ENCODE results near the gene LOXHD1.

Gene LOXHD1

GRCh38 chr18:46541626-46542189 lies 115.3 kb downstream of the LOXHD1 start:
- no peaks in the 10 kb centered on the region for H3K4me1 ChIP-seq (ENCODE audit: control insufficient read depth, insufficient read depth, low read length)
- no peaks in the 10 kb centered on the region for H3K27me3 ChIP-seq (ENCODE audit: control insufficient read depth, insufficient read depth, low read length)
- H3K27ac ChIP-seq (ENCODE audit: low read depth, low read length): no peak overlapping the region
- H3K9me3 ChIP-seq (ENCODE audit: control insufficient read depth, insufficient read depth, low read depth, low read length): no peaks in the 10 kb centered on the region
- no peaks in the 10 kb centered on the region for H3K36me3 ChIP-seq (ENCODE audit: control insufficient read depth, insufficient read depth, low read length)
- H3K9ac ChIP-seq (ENCODE audit: low read length): no peak overlapping the region
- no peak overlapping the region for H3K4me3 ChIP-seq (ENCODE audit: low read depth, low read length)

GRCh38 chr18:46538376-46538775 lies 118.6 kb downstream of the LOXHD1 start:
- H3K36me3 ChIP-seq (ENCODE audit: control insufficient read depth, insufficient read depth, low read length): no peaks in the 10 kb centered on the region
- no peaks in the 10 kb centered on the region for H3K9me3 ChIP-seq (ENCODE audit: control insufficient read depth, insufficient read depth, low read depth, low read length)
- no peaks in the 10 kb centered on the region for H3K27me3 ChIP-seq (ENCODE audit: control insufficient read depth, insufficient read depth, low read length)
- H3K27ac ChIP-seq (ENCODE audit: low read depth, low read length): no peak overlapping the region
- no peak overlapping the region for H3K4me3 ChIP-seq (ENCODE audit: low read depth, low read length)
- no peaks in the 10 kb centered on the region for H3K4me1 ChIP-seq (ENCODE audit: control insufficient read depth, insufficient read depth, low read length)
- H3K9ac ChIP-seq (ENCODE audit: low read length): no peak overlapping the region

GRCh38 chr18:46536215-46536874 lies 120.7 kb downstream of the LOXHD1 start:
- no peaks in the 10 kb centered on the region for H3K4me1 ChIP-seq (ENCODE audit: control insufficient read depth, insufficient read depth, low read length)
- no peak overlapping the region for H3K27ac ChIP-seq (ENCODE audit: low read depth, low read length)
- H3K36me3 ChIP-seq (ENCODE audit: control insufficient read depth, insufficient read depth, low read length): no peaks in the 10 kb centered on the region
- no peaks in the 10 kb centered on the region for H3K9me3 ChIP-seq (ENCODE audit: control insufficient read depth, insufficient read depth, low read depth, low read length)
- no peak overlapping the region for H3K4me3 ChIP-seq (ENCODE audit: low read depth, low read length)
- H3K27me3 ChIP-seq (ENCODE audit: control insufficient read depth, insufficient read depth, low read length): no peaks in the 10 kb centered on the region
- no peak overlapping the region for H3K9ac ChIP-seq (ENCODE audit: low read length)

DNA sequence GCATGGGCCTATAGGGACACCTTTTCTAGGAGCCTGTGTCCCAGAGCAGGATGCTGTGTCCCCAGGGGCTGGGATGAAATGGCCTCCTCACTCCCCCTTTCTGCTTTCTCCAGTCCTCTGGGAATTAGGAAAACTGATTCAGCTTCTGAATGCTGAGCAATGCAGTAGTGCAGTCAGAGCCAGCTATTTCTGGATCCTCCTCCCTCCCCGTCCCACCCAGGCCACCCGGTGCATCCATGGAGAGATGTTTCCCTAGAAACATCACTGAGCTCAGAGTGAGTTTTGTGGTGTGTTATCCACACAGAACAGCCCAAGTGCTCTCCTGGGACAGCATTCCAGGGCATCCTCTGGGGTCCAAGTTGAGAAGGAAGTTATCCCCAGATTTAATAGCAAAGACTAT lies 125.5 kb downstream of the LOXHD1 start:
- Histone ChIP-seq H3K9ac (ENCODE audit: low read length) (no peak overlapping the region), H3K9me3 (ENCODE audit: control insufficient read depth, insufficient read depth, low read depth, low read length) (no peaks in the 10 kb centered on the region), H3K27ac (ENCODE audit: low read depth, low read length) (no peak overlapping the region), H3K36me3 (ENCODE audit: control insufficient read depth, insufficient read depth, low read length) (no peaks in the 10 kb centered on the region), H3K4me3 (ENCODE audit: low read depth, low read length) (no peak overlapping the region), H3K27me3 (ENCODE audit: control insufficient read depth, insufficient read depth, low read length) (no peaks in the 10 kb centered on the region), H3K4me1 (ENCODE audit: control insufficient read depth, insufficient read depth, low read length) (no peaks in the 10 kb centered on the region)

DNA sequence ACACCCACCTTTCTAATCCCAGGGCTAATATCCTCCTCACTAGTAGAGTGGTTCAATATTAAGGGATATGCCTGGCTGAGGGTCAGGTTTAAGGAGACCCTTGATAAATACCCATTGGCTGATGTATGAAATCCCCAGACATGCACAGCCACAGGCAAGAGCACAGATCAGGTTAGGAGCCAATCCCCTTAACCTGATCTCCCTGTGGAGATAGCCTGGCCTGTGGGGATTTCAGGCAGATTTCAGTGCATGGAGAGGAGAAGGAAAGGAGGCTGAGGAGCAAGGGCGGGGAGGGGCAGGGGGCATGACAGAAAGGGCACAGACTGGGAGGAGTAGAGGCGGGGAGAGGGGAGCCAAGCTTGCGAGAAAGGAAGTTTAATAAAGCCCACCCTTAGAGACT lies 129.0 kb downstream of the LOXHD1 start:
- Histone ChIP-seq H3K9ac (ENCODE audit: low read length) (no peak overlapping the region), H3K9me3 (ENCODE audit: control insufficient read depth, insufficient read depth, low read depth, low read length) (no peaks in the 10 kb centered on the region), H3K4me1 (ENCODE audit: control insufficient read depth, insufficient read depth, low read length) (no peaks in the 10 kb centered on the region), H3K27me3 (ENCODE audit: control insufficient read depth, insufficient read depth, low read length) (no peaks in the 10 kb centered on the region), H3K4me3 (ENCODE audit: low read depth, low read length) (no peak overlapping the region), H3K36me3 (ENCODE audit: control insufficient read depth, insufficient read depth, low read length) (no peaks in the 10 kb centered on the region), H3K27ac (ENCODE audit: low read depth, low read length) (no peak overlapping the region)

DNA sequence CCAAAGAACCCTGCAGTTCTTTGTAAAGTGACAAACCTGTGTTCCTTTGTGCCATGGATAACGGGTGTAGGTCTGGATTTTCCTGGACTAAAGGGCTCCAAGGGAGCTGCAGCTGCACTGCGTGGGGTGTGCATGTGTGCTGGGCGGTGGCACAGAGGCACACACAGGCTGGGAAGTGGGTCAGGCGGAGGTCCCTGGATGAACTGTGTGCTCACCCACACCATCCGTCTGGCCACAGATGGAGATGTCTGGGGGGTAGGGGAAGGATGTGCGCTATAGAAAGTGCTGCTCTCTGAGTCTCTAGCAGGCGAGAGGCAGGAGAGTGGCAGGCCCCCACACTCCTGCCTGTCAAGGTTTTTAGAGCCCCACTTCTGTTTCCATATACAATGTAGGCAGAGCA lies 137.2 kb downstream of the LOXHD1 start:
- no peaks in the 10 kb centered on the region for H3K9me3 ChIP-seq (ENCODE audit: control insufficient read depth, insufficient read depth, low read depth, low read length)
- no peak overlapping the region for H3K4me3 ChIP-seq (ENCODE audit: low read depth, low read length)
- no peaks in the 10 kb centered on the region for H3K4me1 ChIP-seq (ENCODE audit: control insufficient read depth, insufficient read depth, low read length)
- no peak overlapping the region for H3K27ac ChIP-seq (ENCODE audit: low read depth, low read length)
- H3K36me3 ChIP-seq (ENCODE audit: control insufficient read depth, insufficient read depth, low read length): no peaks in the 10 kb centered on the region
- no peaks in the 10 kb centered on the region for H3K27me3 ChIP-seq (ENCODE audit: control insufficient read depth, insufficient read depth, low read length)
- no peak overlapping the region for H3K9ac ChIP-seq (ENCODE audit: low read length)

DNA sequence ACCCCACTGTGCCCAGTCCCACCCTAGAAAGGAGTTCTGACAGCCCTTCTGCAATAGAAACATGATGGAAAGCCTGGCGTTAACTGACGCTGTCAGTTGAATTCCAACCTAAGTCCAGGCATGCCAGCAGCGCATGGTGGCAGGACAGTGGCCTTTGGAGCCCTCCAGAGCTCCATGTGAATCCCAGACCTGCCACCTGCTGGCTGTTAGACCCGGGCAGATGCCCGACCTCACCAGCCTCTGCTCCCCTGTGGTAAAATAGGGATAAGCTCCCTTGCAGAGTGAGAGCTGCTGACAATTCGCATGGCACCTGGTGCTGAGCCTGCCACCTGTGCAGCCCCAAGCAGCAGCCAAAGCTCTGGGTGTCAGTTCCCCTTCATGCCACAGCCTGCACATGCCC lies 138.6 kb downstream of the LOXHD1 start:
- no peaks in the 10 kb centered on the region for H3K4me1 ChIP-seq (ENCODE audit: control insufficient read depth, insufficient read depth, low read length)
- 0 out of 2 replicates have a peak, but pooled peaks cover under 1% of the 10 kb centered on the region for H3K9me3 ChIP-seq (ENCODE audit: control insufficient read depth, insufficient read depth, low read depth, low read length)
- no peaks in the 10 kb centered on the region for H3K36me3 ChIP-seq (ENCODE audit: control insufficient read depth, insufficient read depth, low read length)
- H3K27me3 ChIP-seq (ENCODE audit: control insufficient read depth, insufficient read depth, low read length): no peaks in the 10 kb centered on the region; the same call in 1 of the 2 replicates
- no peak overlapping the region for H3K9ac ChIP-seq (ENCODE audit: low read length)
- H3K27ac ChIP-seq (ENCODE audit: low read depth, low read length): no peak overlapping the region
- H3K4me3 ChIP-seq (ENCODE audit: low read depth, low read length): no peak overlapping the region

- Histone ChIP-seq H3K9ac (ENCODE audit: low read length) (no peak overlapping the region), H3K27ac (ENCODE audit: low read depth, low read length) (no peak overlapping the region), H3K36me3 (ENCODE audit: control insufficient read depth, insufficient read depth, low read length) (no peaks in the 10 kb centered on the region), H3K4me1 (ENCODE audit: control insufficient read depth, insufficient read depth, low read length) (no peaks in the 10 kb centered on the region), H3K27me3 (ENCODE audit: control insufficient read depth, insufficient read depth, low read length) (no peaks in the 10 kb centered on the region; the same call in 1 of the 2 replicates), H3K4me3 (ENCODE audit: low read depth, low read length) (no peak overlapping the region), H3K9me3 (ENCODE audit: control insufficient read depth, insufficient read depth, low read depth, low read length) (0 out of 2 replicates have a peak, but pooled peaks cover 4% of the 10 kb centered on the region)
Observed at GRCh38 chr18:46516555-46516954, 140.5 kb downstream of the LOXHD1 start.

DNA sequence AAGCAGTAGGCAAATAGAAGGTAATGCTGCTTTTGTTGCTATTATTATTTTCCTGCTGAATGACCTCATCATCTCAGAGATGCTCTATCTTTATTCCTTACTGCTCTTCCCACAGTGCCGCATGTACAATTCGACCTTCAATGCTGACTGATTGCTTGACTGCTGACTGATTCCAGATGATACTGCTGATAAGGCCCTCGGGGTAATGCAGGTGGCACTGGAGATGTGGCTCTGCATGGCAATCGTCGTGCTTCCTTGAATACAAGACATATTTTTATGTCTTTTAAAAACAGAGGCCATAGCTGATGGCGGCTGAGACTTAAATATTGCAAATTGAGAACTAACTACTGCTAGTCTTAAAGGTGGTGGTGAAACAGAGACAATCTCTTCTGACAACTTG lies 146.6 kb downstream of the LOXHD1 start:
- H3K36me3 ChIP-seq (ENCODE audit: control insufficient read depth, insufficient read depth, low read length): no peaks in the 10 kb centered on the region

DNA sequence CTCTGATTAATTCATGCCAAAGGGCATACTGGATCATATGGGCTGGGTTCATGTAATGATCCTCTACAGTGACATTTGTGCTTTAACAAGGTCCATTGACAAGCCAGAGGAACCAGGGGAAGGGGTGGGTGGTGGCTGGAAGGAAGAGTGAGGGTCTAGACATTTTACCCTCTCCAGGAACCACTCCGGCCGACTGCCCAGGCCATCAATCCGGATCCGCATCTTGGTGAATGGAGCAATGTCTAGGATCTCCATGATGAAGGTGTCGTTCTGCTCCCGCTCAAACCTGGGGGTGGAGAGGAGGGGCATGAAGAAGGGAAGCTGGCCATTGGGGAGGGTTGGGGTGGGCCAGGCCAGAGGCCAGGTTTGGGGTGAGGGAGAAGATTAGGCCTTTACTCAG lies 147.5 kb downstream of the LOXHD1 start:
- Histone ChIP-seq H3K4me3 (ENCODE audit: low read depth, low read length) (no peak overlapping the region), H3K27me3 (ENCODE audit: control insufficient read depth, insufficient read depth, low read length) (peaks cover 6% of the 10 kb centered on the region; the same call in 1 of the 2 replicates), H3K9me3 (ENCODE audit: control insufficient read depth, insufficient read depth, low read depth, low read length) (0 out of 2 replicates have a peak, but pooled peaks cover 4% of the 10 kb centered on the region), H3K27ac (ENCODE audit: low read depth, low read length) (no peak overlapping the region), H3K4me1 (ENCODE audit: control insufficient read depth, insufficient read depth, low read length) (no peaks in the 10 kb centered on the region), H3K9ac (ENCODE audit: low read length) (no peak overlapping the region), H3K36me3 (ENCODE audit: control insufficient read depth, insufficient read depth, low read length) (no peaks in the 10 kb centered on the region)

More for the DNA sequence above, 146.6 kb downstream of the LOXHD1 start:
- Histone ChIP-seq H3K4me3 (ENCODE audit: low read depth, low read length) (no peak overlapping the region), H3K27me3 (ENCODE audit: control insufficient read depth, insufficient read depth, low read length) (peaks cover 6% of the 10 kb centered on the region; the same call in 1 of the 2 replicates), H3K4me1 (ENCODE audit: control insufficient read depth, insufficient read depth, low read length) (no peaks in the 10 kb centered on the region), H3K9me3 (ENCODE audit: control insufficient read depth, insufficient read depth, low read depth, low read length) (0 out of 2 replicates have a peak, but pooled peaks cover 4% of the 10 kb centered on the region), H3K9ac (ENCODE audit: low read length) (no peak overlapping the region), H3K27ac (ENCODE audit: low read depth, low read length) (no peak overlapping the region)

DNA sequence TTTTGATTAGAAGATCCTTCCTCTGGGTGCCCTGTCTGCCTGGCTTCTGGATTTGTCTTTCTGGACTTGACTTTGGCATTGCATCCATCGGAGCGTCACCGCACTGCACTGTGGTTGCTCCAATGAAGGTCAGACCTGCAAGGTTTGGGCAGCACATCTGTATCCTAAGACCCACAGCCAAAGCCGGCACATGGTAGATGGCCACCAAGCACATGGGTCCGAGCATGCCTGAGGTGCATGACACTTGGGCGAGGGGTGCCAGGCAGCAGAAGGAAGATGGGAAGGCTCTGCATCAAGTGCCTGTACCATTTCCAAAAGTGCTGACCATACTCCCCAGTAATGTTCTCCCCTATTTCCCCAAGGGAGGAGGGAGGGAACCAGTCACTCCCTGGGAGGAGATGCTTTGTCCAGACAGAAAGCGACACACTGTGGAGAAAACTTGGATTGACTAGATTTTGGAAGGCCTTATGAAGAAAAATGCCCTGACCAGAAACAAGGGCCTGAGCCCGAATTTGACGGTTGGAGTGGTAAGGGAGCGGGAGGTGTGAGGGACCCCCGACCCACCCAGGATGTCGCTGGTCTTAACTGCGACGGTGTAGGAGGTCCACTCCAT lies 149.9 kb downstream of the LOXHD1 start:
- Histone ChIP-seq H3K9ac (ENCODE audit: low read length) (no peak overlapping the region), H3K27ac (ENCODE audit: low read depth, low read length) (no peak overlapping the region), H3K4me3 (ENCODE audit: low read depth, low read length) (no peak overlapping the region), H3K27me3 (ENCODE audit: control insufficient read depth, insufficient read depth, low read length) (peaks cover 6% of the 10 kb centered on the region; the same call in 1 of the 2 replicates), H3K36me3 (ENCODE audit: control insufficient read depth, insufficient read depth, low read length) (no peaks in the 10 kb centered on the region), H3K4me1 (ENCODE audit: control insufficient read depth, insufficient read depth, low read length) (no peaks in the 10 kb centered on the region), H3K9me3 (ENCODE audit: control insufficient read depth, insufficient read depth, low read depth, low read length) (no peaks in the 10 kb centered on the region)
